GM19239 (cell line): Measurements from ENCODE around the gene ATP2B2.

Experiments used
- DNase-seq: peaks from one replicate; pipeline ENCODE4 v3.0.0; 2011; ENCODE audit warnings: low spot score; ENCODE audit not compliant: insufficient read length
- FAIRE-seq: peaks from 2 replicates; lab custom pipeline; 2011; peaks lifted over from hg19 to GRCh38; lab: Jason Lieb, UNC

The ATP2B2 gene

GRCh38 chr3:10513306-10513705 lies 7.9 kb upstream of the ATP2B2 start:
- FAIRE-seq (no peak), DNase-seq (no peak)

DNA sequence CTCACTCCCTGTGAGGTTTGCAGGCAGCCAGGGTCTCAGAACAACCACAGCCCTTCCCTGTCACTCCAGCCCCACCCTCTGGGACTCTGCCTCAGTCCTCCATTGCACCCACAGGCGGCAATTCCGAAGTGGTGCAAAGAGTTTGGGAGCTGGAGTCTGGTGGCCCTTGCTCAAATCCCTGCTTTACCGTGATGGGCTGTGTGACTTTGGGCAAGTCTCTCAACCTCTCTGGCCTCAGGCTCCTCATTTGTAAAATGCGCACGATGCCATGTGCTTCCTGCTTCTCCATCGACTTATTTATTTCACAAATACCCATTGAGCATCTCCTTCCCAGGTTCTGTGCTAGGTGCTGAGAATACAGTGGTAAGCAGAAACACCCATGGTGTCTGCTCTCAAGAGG lies 7.3 kb upstream of the ATP2B2 start:
- no peak for DNase-seq
- no peak for FAIRE-seq

DNA sequence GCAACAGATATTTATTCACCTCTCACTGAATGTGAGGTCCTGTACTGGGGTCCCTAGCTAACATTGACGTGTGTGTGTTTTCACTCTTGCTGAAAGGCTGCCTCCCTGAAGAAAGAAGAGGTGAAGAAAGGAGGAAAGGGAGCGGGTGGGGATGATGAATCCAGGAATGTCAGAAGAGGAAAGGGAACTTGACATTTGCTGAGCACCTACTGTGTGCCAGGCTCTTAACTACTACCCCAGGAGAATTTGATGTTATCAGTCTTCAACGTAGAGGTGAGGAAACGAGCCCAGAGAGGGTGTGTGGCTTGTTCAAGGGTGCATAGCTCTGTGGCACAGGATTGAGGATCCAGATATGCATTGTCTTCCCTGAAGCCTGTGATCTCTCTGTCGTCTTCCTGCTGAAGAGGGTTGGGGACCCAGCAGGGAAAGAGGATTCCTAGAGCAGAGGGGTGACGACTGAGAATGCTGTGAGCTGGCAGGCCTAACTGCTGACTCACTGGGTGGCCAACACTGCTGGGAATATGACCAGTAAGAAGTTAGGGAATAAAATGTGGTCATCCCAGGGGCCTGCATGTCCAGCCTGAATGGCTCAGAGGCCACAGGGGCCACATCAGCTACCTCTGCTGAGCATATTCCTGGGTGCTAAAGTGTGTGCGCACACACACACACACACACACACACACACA lies 6.6 kb upstream of the ATP2B2 start:
- FAIRE-seq (no peak), DNase-seq (no peak)

- FAIRE-seq = no peak
Observed at GRCh38 chr3:10510743-10511432, 5.5 kb upstream of the ATP2B2 start.

GRCh38 chr3:10510086-10510742 lies 4.8 kb upstream of the ATP2B2 start:
- FAIRE-seq (no peak), DNase-seq (no peak)

More at GRCh38 chr3:10510743-10511432, 5.5 kb upstream of the ATP2B2 start:
- DNase-seq = no peak

DNA sequence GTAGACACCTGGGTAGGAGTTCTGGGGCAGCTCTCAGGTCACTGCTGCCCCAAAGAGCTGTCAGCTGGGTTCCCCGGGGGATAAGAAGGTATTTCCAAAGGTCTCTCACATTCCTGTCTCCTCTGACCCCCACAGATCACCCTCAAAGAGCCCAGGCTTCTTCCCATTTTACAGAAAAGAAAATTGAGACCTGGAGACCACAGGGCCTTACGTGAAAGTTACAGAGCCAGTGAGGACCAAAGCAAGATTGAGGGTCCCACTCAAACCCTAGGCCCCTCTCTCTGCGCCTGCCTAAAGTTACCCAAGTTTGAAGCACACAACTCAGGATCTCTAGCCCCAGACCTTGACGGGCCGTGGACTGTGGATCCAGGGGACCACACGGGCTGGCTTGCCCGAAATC lies 3.9 kb upstream of the ATP2B2 start:
- FAIRE-seq (no peak), DNase-seq (no peak)

GRCh38 chr3:10508619-10509260 lies 3.4 kb upstream of the ATP2B2 start:
- FAIRE-seq (no peak), DNase-seq (no peak)

DNA sequence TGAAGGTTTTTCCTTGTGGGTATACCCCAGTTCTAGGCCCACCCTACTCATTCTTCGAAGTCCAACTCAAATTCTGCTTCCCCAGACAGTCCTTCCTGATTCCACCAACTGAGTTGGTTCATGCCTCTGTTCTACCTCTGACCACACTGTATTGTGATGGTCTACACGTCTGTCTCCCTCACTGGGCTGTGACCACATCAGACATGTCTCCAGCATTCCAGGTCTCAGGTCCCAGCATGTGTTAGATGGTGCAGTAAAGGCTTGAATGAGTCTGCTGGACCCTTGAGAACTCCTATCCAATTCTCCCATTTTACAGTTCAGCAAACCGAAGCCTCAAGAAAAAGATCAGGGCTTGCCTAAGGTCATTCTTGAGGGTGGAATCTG lies 2.8 kb upstream of the ATP2B2 start:
- FAIRE-seq (no peak), DNase-seq (no peak)

- FAIRE-seq (no peak), DNase-seq (no peak)
Observed at GRCh38 chr3:10507331-10507730, 1.9 kb upstream of the ATP2B2 start.

GRCh38 chr3:10506696-10507095 lies 1.3 kb upstream of the ATP2B2 start:
- no peak for DNase-seq
- FAIRE-seq = no peak

DNA sequence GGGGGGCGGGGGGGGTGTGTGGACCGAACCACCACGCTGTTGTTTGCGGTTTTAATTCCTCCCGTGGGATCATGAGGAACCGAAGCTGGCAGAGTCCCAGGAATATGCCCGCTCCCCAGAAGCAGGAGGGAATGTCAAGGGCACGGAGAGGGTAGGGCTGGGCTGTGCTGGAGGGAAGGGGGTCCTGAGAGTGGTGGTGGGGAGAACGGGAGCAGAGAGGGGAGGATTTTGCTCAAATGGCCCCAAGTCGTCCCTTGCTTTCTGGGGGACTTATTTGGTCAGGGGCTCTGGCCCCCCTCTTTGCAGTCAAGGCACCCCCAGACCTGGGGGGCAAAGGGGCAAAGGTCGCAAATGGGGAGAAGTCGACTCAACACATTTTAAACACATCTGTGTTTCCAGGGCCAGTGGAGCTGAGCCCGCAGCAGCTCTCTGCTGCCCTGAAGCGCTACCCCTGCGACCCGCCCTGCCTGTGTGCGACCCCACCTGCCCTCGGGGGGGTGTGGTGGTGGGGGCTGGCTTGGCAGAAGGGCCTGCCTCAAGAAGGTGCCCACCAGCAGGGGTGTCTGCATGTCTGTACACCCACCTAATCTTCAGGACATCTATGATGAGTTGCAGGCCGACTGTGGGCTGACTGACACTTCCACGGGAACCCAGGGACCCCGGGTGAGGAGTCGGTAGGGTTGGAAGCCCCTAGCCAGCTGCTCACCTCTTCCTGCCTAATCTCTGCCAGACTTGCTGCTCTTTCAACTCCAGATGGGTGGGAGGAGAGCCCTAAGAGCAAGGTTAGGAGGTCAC lies 602 bp upstream of the ATP2B2 start:
- FAIRE-seq (no peak), DNase-seq (no peak)

GRCh38 chr3:10504171-10505049 lies 976 bp downstream of the ATP2B2 start:
- DNase-seq = no peak
- FAIRE-seq = no peak

- DNase-seq = no peak
- no peak for FAIRE-seq
Observed at GRCh38 chr3:10503217-10503796, 2.1 kb downstream of the ATP2B2 start.

GRCh38 chr3:10502185-10502880 lies 3.1 kb downstream of the ATP2B2 start:
- DNase-seq (no peak), FAIRE-seq (no peak)

GRCh38 chr3:10501664-10502052 lies 3.7 kb downstream of the ATP2B2 start:
- DNase-seq (no peak), FAIRE-seq (no peak)

DNA sequence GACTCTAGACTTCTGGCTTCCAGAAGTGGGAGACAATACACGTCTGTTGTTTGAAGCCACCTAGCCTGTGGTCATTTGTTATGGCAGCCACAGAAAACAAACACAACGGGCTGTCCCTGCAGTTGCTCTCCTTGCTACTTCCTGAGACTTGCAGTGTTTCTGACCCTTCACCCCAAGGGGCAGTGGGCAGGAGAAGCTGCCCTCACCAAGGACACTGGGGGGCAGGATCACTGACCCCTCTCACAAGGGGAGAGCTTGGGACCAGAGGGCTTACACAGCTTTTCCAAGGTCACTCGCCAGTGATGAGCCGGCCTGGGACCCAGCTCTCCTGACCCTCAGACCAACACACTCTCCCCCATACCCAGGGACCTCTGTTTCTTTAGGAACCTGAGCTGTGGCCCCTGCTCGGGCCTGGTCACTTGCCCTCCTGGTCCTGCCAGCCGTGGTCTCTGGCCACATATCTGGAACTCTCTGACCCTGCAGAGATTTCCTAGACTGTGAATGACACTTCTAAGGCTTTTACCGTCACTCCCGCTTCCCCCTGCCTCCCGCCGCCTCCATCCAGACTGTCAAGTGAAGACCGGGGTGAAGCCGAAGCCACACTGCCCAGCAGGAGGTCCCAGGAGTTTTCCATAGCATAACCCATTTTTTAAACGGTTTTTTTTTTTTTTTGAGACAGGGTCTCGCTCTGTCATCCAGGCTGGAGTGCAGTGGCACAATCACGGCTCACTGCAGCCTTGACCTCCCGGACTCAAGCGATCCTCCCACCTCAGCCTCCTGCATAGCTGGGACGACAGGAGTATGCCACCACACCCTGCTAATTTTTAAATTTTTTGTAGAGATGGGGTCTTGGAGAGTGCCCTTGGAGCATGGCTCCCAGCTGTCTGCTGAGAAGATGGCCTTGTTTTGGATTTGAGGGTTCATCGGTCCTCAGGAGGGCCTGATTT lies 4.4 kb downstream of the ATP2B2 start:
- DNase-seq (no peak), FAIRE-seq (no peak)

- DNase-seq (no peak), FAIRE-seq (no peak)
Observed at GRCh38 chr3:10498271-10498670, 7.1 kb downstream of the ATP2B2 start.
